HG02642 (cell line): ENCODE results near the gene XPC.

Source experiments
- ATAC-seq: cut with Tn5 transposase; IDR thresholded peaks from one replicate; pipeline ENCODE4 v1.9.1; 2021; ENCODE audit warnings: mild to moderate bottlenecking; ENCODE audit not compliant: unreplicated experiment, poor library complexity

XPC gene

GRCh38 chr3:14150491-14151230, 27.7 kb downstream of the XPC start:
- ATAC-seq: no peak

GRCh38 chr3:14150078-14150477, 28.3 kb downstream of the XPC start:
- ATAC-seq: no peak

- no peak for ATAC-seq
Observed at GRCh38 chr3:14148041-14148985, 30.1 kb downstream of the XPC start.

GRCh38 chr3:14147617-14148016, 30.8 kb downstream of the XPC start:
- ATAC-seq: no peak

- ATAC-seq: no peak
Observed at GRCh38 chr3:14147066-14147435, 31.4 kb downstream of the XPC start.

- ATAC-seq: no peak
Observed at GRCh38 chr3:14146381-14147065, 31.9 kb downstream of the XPC start.

- no peak for ATAC-seq
Observed at GRCh38 chr3:14145670-14146380, 32.6 kb downstream of the XPC start.

GRCh38 chr3:14145236-14145635, 33.2 kb downstream of the XPC start:
- ATAC-seq: no peak

GRCh38 chr3:14144423-14145075, 33.9 kb downstream of the XPC start:
- peak; percentile 88 for ATAC-seq

GRCh38 chr3:14143271-14144225, 34.9 kb downstream of the XPC start:
- no peak for ATAC-seq

- no peak for ATAC-seq
Observed at GRCh38 chr3:14142567-14143270, 35.7 kb downstream of the XPC start.

GRCh38 chr3:14141602-14142341, 36.6 kb downstream of the XPC start:
- ATAC-seq: no peak

GRCh38 chr3:14141144-14141543, 37.3 kb downstream of the XPC start:
- ATAC-seq: no peak

GRCh38 chr3:14140668-14141067, 37.7 kb downstream of the XPC start:
- ATAC-seq: no peak

- no peak for ATAC-seq
Observed at GRCh38 chr3:14139771-14140170, 38.6 kb downstream of the XPC start.

GRCh38 chr3:14138878-14139655, 39.3 kb downstream of the XPC start:
- ATAC-seq: no peak
